K562 (cell line): ENCODE results near the gene ZCCHC17. TPM values are rescaled to one million over a fixed set of nuclear protein-coding genes. Genes with fewer than 3 reads are reported as not detected.

ENCODE experiments used
- ATAC-seq: fragments of 200-7000 bp; cut with Tn5 transposase; 3 replicates; pipeline ENCODE4 v1.9.1; 2020; ENCODE audit warnings: moderate library complexity
- BruUV-seq: library from RNA; stranded (reverse); fragments of 400-500 nt; replicated peaks from 2 replicates; lab custom pipeline; 2021; lab: Mats Ljungman, UMichigan
- CTCF ChIA-PET: fragments of 300-600 bp; formaldehyde crosslinking; extraction: SDS; loops from one replicate; lab custom pipeline; 2021; ENCODE audit warnings: low intra/inter-chr PET ratio; lab: Yijun Ruan, JAX
- POLR2A ChIA-PET: fragments of 300-600, 350-650 bp; sonication (Branson Sonifier 250); formaldehyde crosslinking; extraction: SDS; loops from one replicate; lab custom pipeline; 2021; ENCODE audit warnings: antibody characterized with exemption, inconsistent platforms; lab: Yijun Ruan, JAX
- DNase-seq, 4 experiments: peaks; one replicate each; pipeline versions ENCODE4 v3.0.0 to v3.0.0-alpha.2; 2011 to 2018; ENCODE audit warnings: low spot score in 3 of 4, mixed read lengths in 3 of 4; ENCODE audit errors: extremely low read depth in 1 of 4
- FAIRE-seq: peaks from 2 replicates; lab custom pipeline; 2011; peaks lifted over from hg19 to GRCh38; lab: Jason Lieb, UNC
- H2AFZ ChIP-seq: 2 replicates; pipeline ENCODE4 v1.6.0; 2011; ENCODE audit warnings: low read depth, low read length, control low read depth, inconsistent platforms
- H3K27ac ChIP-seq: fragments of 200-600 bp; 3 replicates; pipeline ENCODE4 v1.8.0; 2011; ENCODE audit warnings: low read depth, mild to moderate bottlenecking, control low read depth, inconsistent platforms, low read length, moderate library complexity, mixed read lengths; ENCODE audit errors: extremely low read depth
- H3K27me3 ChIP-seq, 2 experiments: fragments of 300-600 bp in 1 of 2; 2 replicates in 1 of 2; 3 replicates in 1 of 2; pipeline versions ENCODE4 v1.6.0 to v1.8.0; 2011; ENCODE audit warnings: inconsistent platforms in 2 of 2, low read length in 2 of 2, mild to moderate bottlenecking in 1 of 2, mixed read lengths in 1 of 2, moderate library complexity in 1 of 2; ENCODE audit not compliant: control insufficient read depth in 2 of 2, insufficient read depth in 2 of 2
- H3K36me3 ChIP-seq: fragments of 300-600 bp; 3 replicates; pipeline ENCODE4 v1.8.0; 2011; ENCODE audit warnings: mild to moderate bottlenecking, low read length, inconsistent platforms; ENCODE audit not compliant: control insufficient read depth, insufficient read depth
- H3K4me1 ChIP-seq, 2 experiments: fragments of 200-600 bp in 1 of 2; replicated peaks in 1 of 2; 2 replicates in 1 of 2; 3 replicates in 1 of 2; pipeline versions ENCODE4 v1.5.1 to v1.8.0; 2011; ENCODE audit warnings: inconsistent platforms in 2 of 2, low read length in 2 of 2, mild to moderate bottlenecking in 1 of 2, mixed read lengths in 1 of 2, moderate library complexity in 1 of 2; ENCODE audit not compliant: control insufficient read depth in 2 of 2, insufficient read depth in 2 of 2
- H3K4me2 ChIP-seq: 2 replicates; pipeline ENCODE4 v1.6.1; 2011; ENCODE audit warnings: low read length, control low read depth, inconsistent platforms, mixed read lengths; ENCODE audit not compliant: insufficient read depth
- H3K4me3 ChIP-seq: fragments of 200-600 bp; sonication (generic), shearing (Covaris generic); 2 replicates; pipeline ENCODE4 v1.5.1; 2016; ENCODE audit warnings: control low read depth, inconsistent platforms
- H3K79me2 ChIP-seq: fragments of 200-600 bp; 3 replicates; pipeline ENCODE4 v1.8.0; 2011; ENCODE audit warnings: low read length, inconsistent platforms; ENCODE audit not compliant: control insufficient read depth, insufficient read depth
- H3K9ac ChIP-seq, 2 experiments: 2 replicates each; pipeline versions ENCODE4 v1.6.0 to v1.6.1; 2011; ENCODE audit warnings: low read depth in 2 of 2, low read length in 2 of 2, control low read depth in 1 of 2, inconsistent platforms in 1 of 2, mild to moderate bottlenecking in 1 of 2, mixed read lengths in 1 of 2; ENCODE audit not compliant: insufficient read depth in 1 of 2
- H3K9me1 ChIP-seq: one replicate; pipeline ENCODE4 v1.6.0; 2011; ENCODE audit warnings: inconsistent platforms, mild to moderate bottlenecking, low read length, moderate library complexity; ENCODE audit not compliant: control insufficient read depth, insufficient read depth
- H3K9me3 ChIP-seq: replicated peaks from 2 replicates; pipeline ENCODE4 v1.5.1; 2011; ENCODE audit warnings: low read depth, low read length, inconsistent platforms; ENCODE audit not compliant: control insufficient read depth, insufficient read depth
- H4K20me1 ChIP-seq: replicated peaks from 2 replicates; pipeline ENCODE4 v1.6.1; 2011; ENCODE audit warnings: low read length, inconsistent platforms, mixed read lengths; ENCODE audit not compliant: control insufficient read depth, insufficient read depth
- COPS2 ChIP-seq: fragments of 450-650 bp; conservative IDR thresholded peaks from 2 replicates; pipeline ENCODE4 v1.6.1; 2016; ENCODE audit warnings: mild to moderate bottlenecking, moderate library complexity
- EHMT2 ChIP-seq: fragments of 450-650 bp; IDR thresholded peaks from 2 replicates; pipeline ENCODE4 v1.6.1; 2018; ENCODE audit warnings: antibody characterized with exemption
- ELF1 ChIP-seq: fragments of 200-800 bp; sonication (Bioruptor generic); IDR thresholded peaks from 2 replicates; pipeline ENCODE4 v1.6.1; 2016; ENCODE audit warnings: missing genetic modification characterization, missing compliant biosample characterization
- KDM1A ChIP-seq, 2 experiments: fragments of 450-650 bp; IDR thresholded peaks; 2 replicates each; pipeline ENCODE4 v1.6.1; 2016; ENCODE audit warnings: mild to moderate bottlenecking in 2 of 2
- L3MBTL2 ChIP-seq: fragments of 450-650 bp; IDR thresholded peaks from 2 replicates; pipeline ENCODE4 v1.6.1; 2016; ENCODE audit warnings: mild to moderate bottlenecking, moderate library complexity
- LEF1 ChIP-seq: fragments of 450-650 bp; IDR thresholded peaks from 2 replicates; pipeline ENCODE4 v1.6.1; 2016; ENCODE audit warnings: mild to moderate bottlenecking
- MTA3 ChIP-seq: fragments of 450-650 bp; formaldehyde crosslinking; IDR thresholded peaks from 2 replicates; pipeline ENCODE4 v1.6.1; 2017; ENCODE audit warnings: mild to moderate bottlenecking, borderline replicate concordance
- PPARD ChIP-seq: fragments of 250-450 bp; sonication (Bioruptor Pico); IDR thresholded peaks from 2 replicates; pipeline ENCODE4 v1.8.0; 2022; ENCODE audit warnings: inconsistent platforms, mild to moderate bottlenecking, moderate library complexity
- RBM25 ChIP-seq: fragments of 200-400 bp; formaldehyde crosslinking; IDR thresholded peaks from 2 replicates; pipeline ENCODE4 v1.6.1; 2018; ENCODE audit warnings: low read length, low read depth, moderate library complexity; ENCODE audit not compliant: severe bottlenecking
- RNF2 ChIP-seq: sonication (generic); IDR thresholded peaks from 2 replicates; pipeline ENCODE4 v1.6.1; 2016
- SAP30 ChIP-seq: fragments of 200-600 bp; sonication (generic); IDR thresholded peaks from 2 replicates; pipeline ENCODE4 v1.6.1; 2012; ENCODE audit warnings: borderline replicate concordance, low read depth, mild to moderate bottlenecking, moderate library complexity, low read length, control low read depth, inconsistent platforms; ENCODE audit not compliant: insufficient read depth, poor library complexity, severe bottlenecking
- ZC3H4 ChIP-seq: sonication (generic); formaldehyde crosslinking; IDR thresholded peaks from 2 replicates; pipeline ENCODE4 v1.9.0; 2021; ENCODE audit warnings: missing genetic modification reagents, borderline replicate concordance
- ZFP36 ChIP-seq: fragments of 150-350 bp; IDR thresholded peaks from 2 replicates; pipeline ENCODE4 v1.6.1; 2018; ENCODE audit warnings: low read length, low read depth; ENCODE audit not compliant: partially characterized antibody
- ZNF75A ChIP-seq: fragments of 450-650 bp; formaldehyde crosslinking; IDR thresholded peaks from 2 replicates; pipeline ENCODE4 v1.4.0; 2020; ENCODE audit warnings: mild to moderate bottlenecking
- ZNF764 ChIP-seq: fragments of 250-450 bp; sonication (Bioruptor Pico); IDR thresholded peaks from 2 replicates; pipeline ENCODE4 v1.4.0; 2020; ENCODE audit warnings: low read depth, mild to moderate bottlenecking, moderate library complexity
- WGBS: fragments of 100-300 bp; shearing (Covaris generic); methylation state at CpG from one replicate; pipeline ENCODE4 v1.1.6; 2016; ENCODE audit warnings: low coverage, mixed read lengths; ENCODE audit not compliant: insufficient coverage; ENCODE audit errors: missing lambda C conversion rate; 5-methylcytosine and 5-hydroxymethylcytosine counted together
- in situ Hi-C: fragments of 300-500 bp; cut with MboI; formaldehyde crosslinking; loops from 4 replicates; pipeline ENCODE4 v1.15.0; 2018; ENCODE audit warnings: inconsistent platforms, mixed read lengths
- intact Hi-C: fragments of 100-400 bp; cut with micrococcal nuclease; formaldehyde crosslinking; loops from 2 replicates; pipeline ENCODE4 v1.14.2; 2022
- polyA plus RNA-seq, 8 experiments: library from polyadenylated mRNA; depleted of rRNA in 4 of 8; stranded (reverse) in 5 of 8; unstranded in 3 of 8; fragments of >200 nt; fragmentation: Nextera tagmentation in 2 of 8; fragmentation: Illumina TruSeq in 1 of 8; extraction: Ambion mirVana in 2 of 8; extraction: Trizol in 1 of 8; gene quantifications; 2 replicates each; pipeline versions ENCODE4 v1.2.1 to v1.2.3, GENCODE V29; 2011 to 2014; ENCODE audit warnings: inconsistent platforms in 1 of 8, missing spikeins in 1 of 8
- total RNA-seq, 7 experiments: library from RNA; depleted of rRNA in 6 of 7; stranded (reverse); fragments of >200 nt in 6 of 7; fragmentation: Illumina TruSeq in 2 of 7; extraction: Trizol in 2 of 7; gene quantifications; 2 replicates each; pipeline versions ENCODE4 v1.2.1 to v1.2.3, GENCODE V29; 2011 to 2021; ENCODE audit warnings: low replicate concordance in 1 of 7
- TF ChIP-seq, protein P1 (sequence below): fragments of 450-650 bp; formaldehyde crosslinking; IDR thresholded peaks from 2 replicates; pipeline ENCODE4 v1.4.0; 2020; ENCODE audit warnings: mild to moderate bottlenecking, moderate library complexity
- TF ChIP-seq, protein P2 (sequence below), 2 experiments: fragments of 450-650 bp; conservative IDR thresholded peaks; 2 replicates each; pipeline ENCODE4 v1.6.1; 2017; ENCODE audit warnings: mild to moderate bottlenecking in 2 of 2, moderate library complexity in 2 of 2
- TF ChIP-seq, protein P3 (sequence below): fragments of 450-650 bp; IDR thresholded peaks from 2 replicates; pipeline ENCODE4 v1.6.1; 2016; ENCODE audit warnings: mild to moderate bottlenecking

Gene ZCCHC17
- total and polyA plus RNA-seq, 9 of the 15 experiments (the other 6 are each of a cell fraction or from before 2014, with no cell fraction given) = 46.9 to 150 (median 74.7) TPM

DNA sequence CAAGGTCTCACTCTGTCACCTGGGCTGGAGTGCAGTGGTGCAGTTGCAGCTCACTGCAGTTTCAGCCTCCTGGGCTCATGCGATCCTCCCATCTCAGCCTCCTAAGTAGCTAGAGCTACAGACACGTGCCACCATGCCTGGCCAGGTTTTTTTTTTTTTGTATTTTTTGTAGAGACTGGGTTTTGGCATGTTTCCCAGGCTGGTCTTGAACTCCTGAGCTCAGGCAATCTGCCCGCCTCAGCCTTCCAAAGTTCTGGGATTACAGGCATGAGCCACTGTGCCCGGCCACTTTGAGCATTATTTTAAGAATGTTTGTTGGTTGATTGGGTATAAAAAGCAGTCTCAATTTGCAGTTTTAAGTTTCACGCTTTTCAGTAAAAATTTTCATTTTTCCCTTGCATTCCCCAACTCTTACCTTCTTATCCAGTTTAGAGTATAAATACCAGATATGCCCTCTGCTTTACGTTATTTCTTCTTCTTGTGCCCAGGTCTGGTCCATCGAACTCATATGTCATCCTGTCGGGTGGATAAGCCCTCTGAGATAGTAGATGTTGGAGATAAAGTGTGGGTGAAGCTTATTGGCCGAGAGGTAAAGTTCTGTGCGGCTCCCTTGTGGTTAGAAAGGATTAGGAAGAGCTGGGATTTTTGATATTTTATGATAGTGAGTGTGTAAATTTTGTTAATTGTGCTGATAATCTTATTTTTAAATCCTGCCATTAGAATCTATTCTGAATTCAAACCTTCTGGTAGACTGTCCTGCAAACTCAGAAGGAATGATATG, 40.0 kb downstream of the ZCCHC17 start:
- Histone ChIP-seq H3K36me3 (peaks cover 26% of the 10 kb centered on the region; the same call in 1 of the 3 replicates), H3K9me1 (no peaks in the 10 kb centered on the region), H3K4me2 (no peak overlapping the region), H3K27me3 (no peaks in the 10 kb centered on the region), H3K4me3 (no peak overlapping the region), H2AFZ (no peak overlapping the region), H3K27ac (no peak overlapping the region), H3K4me1 (no peaks in the 10 kb centered on the region), H3K9me3 (no peaks in the 10 kb centered on the region), H3K9ac (no peak overlapping the region), H3K79me2 (no peaks in the 10 kb centered on the region), H4K20me1 (no peaks in the 10 kb centered on the region)
- ChIA-PET POLR2A (interaction anchor here (0.7 to 0.8 kb wide), 3 partner anchors 11 to 35 kb away, joined by 3 read pairs; no protein-coding TSS in a partner anchor), CTCF (no interaction called here)
- DNase-seq (no peak), FAIRE-seq (no peak), ATAC-seq (no peak)
- in situ Hi-C loops = no loop called here
- BruUV-seq = no TSS peak
- intact Hi-C loops = no loop called here
- 65% methylated on average over 10 of the region's 10 CpGs for WGBS
- TF ChIP-seq RBM25 (no peak), KDM1A (IDR thresholded peaks at IDR 0.05) (no peak), MTA3 (no peak), ZNF75A (CRISPR knock-in tag) (no peak), PPARD (CRISPR knock-in tag) (no peak), ZFP36 (no peak), ELF1 (tag) (no peak), COPS2 (no peak), L3MBTL2 (no peak), ZC3H4 (CRISPR knock-in tag) (no peak), EHMT2 (no peak), LEF1 (no peak), RNF2 (no peak), SAP30 (no peak), ZNF764 (CRISPR knock-in tag) (no peak)
- TF ChIP-seq, protein P1, sequence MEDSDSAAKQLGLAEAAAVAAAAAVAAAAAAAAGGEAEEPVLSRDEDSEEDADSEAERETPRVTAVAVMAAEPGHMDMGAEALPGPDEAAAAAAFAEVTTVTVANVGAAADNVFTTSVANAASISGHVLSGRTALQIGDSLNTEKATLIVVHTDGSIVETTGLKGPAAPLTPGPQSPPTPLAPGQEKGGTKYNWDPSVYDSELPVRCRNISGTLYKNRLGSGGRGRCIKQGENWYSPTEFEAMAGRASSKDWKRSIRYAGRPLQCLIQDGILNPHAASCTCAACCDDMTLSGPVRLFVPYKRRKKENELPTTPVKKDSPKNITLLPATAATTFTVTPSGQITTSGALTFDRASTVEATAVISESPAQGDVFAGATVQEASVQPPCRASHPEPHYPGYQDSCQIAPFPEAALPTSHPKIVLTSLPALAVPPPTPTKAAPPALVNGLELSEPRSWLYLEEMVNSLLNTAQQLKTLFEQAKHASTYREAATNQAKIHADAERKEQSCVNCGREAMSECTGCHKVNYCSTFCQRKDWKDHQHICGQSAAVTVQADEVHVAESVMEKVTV (CRISPR knock-in tag) = no peak
- TF ChIP-seq, protein P2, sequence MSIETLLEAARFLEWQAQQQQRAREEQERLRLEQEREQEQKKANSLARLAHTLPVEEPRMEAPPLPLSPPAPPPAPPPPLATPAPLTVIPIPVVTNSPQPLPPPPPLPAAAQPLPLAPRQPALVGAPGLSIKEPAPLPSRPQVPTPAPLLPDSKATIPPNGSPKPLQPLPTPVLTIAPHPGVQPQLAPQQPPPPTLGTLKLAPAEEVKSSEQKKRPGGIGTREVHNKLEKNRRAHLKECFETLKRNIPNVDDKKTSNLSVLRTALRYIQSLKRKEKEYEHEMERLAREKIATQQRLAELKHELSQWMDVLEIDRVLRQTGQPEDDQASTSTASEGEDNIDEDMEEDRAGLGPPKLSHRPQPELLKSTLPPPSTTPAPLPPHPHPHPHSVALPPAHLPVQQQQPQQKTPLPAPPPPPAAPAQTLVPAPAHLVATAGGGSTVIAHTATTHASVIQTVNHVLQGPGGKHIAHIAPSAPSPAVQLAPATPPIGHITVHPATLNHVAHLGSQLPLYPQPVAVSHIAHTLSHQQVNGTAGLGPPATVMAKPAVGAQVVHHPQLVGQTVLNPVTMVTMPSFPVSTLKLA (conservative IDR thresholded peaks at IDR 0.05) = no peak
- TF ChIP-seq, protein P3, sequence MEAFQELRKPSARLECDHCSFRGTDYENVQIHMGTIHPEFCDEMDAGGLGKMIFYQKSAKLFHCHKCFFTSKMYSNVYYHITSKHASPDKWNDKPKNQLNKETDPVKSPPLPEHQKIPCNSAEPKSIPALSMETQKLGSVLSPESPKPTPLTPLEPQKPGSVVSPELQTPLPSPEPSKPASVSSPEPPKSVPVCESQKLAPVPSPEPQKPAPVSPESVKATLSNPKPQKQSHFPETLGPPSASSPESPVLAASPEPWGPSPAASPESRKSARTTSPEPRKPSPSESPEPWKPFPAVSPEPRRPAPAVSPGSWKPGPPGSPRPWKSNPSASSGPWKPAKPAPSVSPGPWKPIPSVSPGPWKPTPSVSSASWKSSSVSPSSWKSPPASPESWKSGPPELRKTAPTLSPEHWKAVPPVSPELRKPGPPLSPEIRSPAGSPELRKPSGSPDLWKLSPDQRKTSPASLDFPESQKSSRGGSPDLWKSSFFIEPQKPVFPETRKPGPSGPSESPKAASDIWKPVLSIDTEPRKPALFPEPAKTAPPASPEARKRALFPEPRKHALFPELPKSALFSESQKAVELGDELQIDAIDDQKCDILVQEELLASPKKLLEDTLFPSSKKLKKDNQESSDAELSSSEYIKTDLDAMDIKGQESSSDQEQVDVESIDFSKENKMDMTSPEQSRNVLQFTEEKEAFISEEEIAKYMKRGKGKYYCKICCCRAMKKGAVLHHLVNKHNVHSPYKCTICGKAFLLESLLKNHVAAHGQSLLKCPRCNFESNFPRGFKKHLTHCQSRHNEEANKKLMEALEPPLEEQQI = no peak
